TTC549 (cell line): Measurements from ENCODE around the gene PTPN14.

Experiments
- FAIRE-seq: peaks from 2 replicates; lab custom pipeline; 2012; peaks lifted over from hg19 to GRCh38; lab: Jason Lieb, UNC

The PTPN14 gene

GRCh38 chr1:214303141-214303930, 248.1 kb downstream of the PTPN14 start:
- FAIRE-seq: no peak

- FAIRE-seq: no peak
Measured at GRCh38 chr1:214301526-214301925, 249.9 kb downstream of the PTPN14 start.

- FAIRE-seq: no peak
Measured at GRCh38 chr1:214300149-214300780, 251.1 kb downstream of the PTPN14 start.
